ENCODE measurements around the gene PLXNA1. TPM values are rescaled to one million over a fixed set of nuclear protein-coding genes. Genes with fewer than 3 reads are reported as not detected.

PLXNA1 gene
- polyA plus RNA-seq, 4 donors = 1.4 to 17.1 (median 6.3) TPM

- H3K36me3 ChIP-seq (ENCODE audit: control insufficient read depth in 3 of 3, insufficient read depth in 2 of 3, low read depth in 1 of 3, low read length in 3 of 3) = no peaks in the 10 kb centered on the region
- H3K4me3 ChIP-seq (ENCODE audit: low read depth in 1 of 3, low read length in 3 of 3) = no peak overlapping the region
- no peaks in the 10 kb centered on the region for H3K27me3 ChIP-seq (ENCODE audit: control insufficient read depth in 3 of 3, insufficient read depth in 3 of 3, low read length in 3 of 3)
- H3K27ac ChIP-seq (ENCODE audit: low read depth in 1 of 3, low read length in 2 of 3) = no peak overlapping the region
- H3K9me3 ChIP-seq (ENCODE audit: control insufficient read depth in 2 of 2, insufficient read depth in 1 of 2, low read depth in 1 of 2, low read length in 1 of 2) = no peaks in the 10 kb centered on the region
- H3K4me1 ChIP-seq (ENCODE audit: control insufficient read depth in 3 of 3, insufficient read depth in 2 of 3, low read depth in 1 of 3, low read length in 2 of 3) = no peaks in the 10 kb centered on the region
- DNase-seq (no peak), FAIRE-seq (no peak)
- 77 to 89% (median 87%) methylated on average over 11 of the region's 11 CpGs for WGBS, 3 donors
Observed at GRCh38 chr3:126961791-126962461, 21.0 kb upstream of the PLXNA1 start.

GRCh38 chr3:126962756-126963155 is 20.2 kb upstream of the PLXNA1 start:
- no peak for DNase-seq
- H3K4me3 ChIP-seq (ENCODE audit: low read depth in 1 of 3, low read length in 3 of 3) = no peak overlapping the region
- no peaks in the 10 kb centered on the region for H3K36me3 ChIP-seq (ENCODE audit: control insufficient read depth in 3 of 3, insufficient read depth in 2 of 3, low read depth in 1 of 3, low read length in 3 of 3)
- H3K4me1 ChIP-seq (ENCODE audit: control insufficient read depth in 3 of 3, insufficient read depth in 2 of 3, low read depth in 1 of 3, low read length in 2 of 3) = no peaks in the 10 kb centered on the region
- no peak for FAIRE-seq
- H3K27me3 ChIP-seq (ENCODE audit: control insufficient read depth in 3 of 3, insufficient read depth in 3 of 3, low read length in 3 of 3) = no peaks in the 10 kb centered on the region
- no peak overlapping the region for H3K27ac ChIP-seq (ENCODE audit: low read depth in 1 of 3, low read length in 2 of 3)
- 90 to 94% (median 93%) methylated on average over 8 of the region's 8 CpGs for WGBS, 3 donors
- H3K9me3 ChIP-seq (ENCODE audit: control insufficient read depth in 2 of 2, insufficient read depth in 1 of 2, low read depth in 1 of 2, low read length in 1 of 2) = no peaks in the 10 kb centered on the region

- FAIRE-seq = no peak
Observed at GRCh38 chr3:126963261-126964190, 19.4 kb upstream of the PLXNA1 start.

GRCh38 chr3:126964261-126964660 is 18.7 kb upstream of the PLXNA1 start:
- FAIRE-seq = no peak
- H3K27me3 ChIP-seq (ENCODE audit: control insufficient read depth in 3 of 3, insufficient read depth in 3 of 3, low read length in 3 of 3) = no peaks in the 10 kb centered on the region
- H3K4me3 ChIP-seq (ENCODE audit: low read depth in 1 of 3, low read length in 3 of 3) = no peak overlapping the region
- H3K27ac ChIP-seq (ENCODE audit: low read depth in 1 of 3, low read length in 2 of 3) = no peak overlapping the region
- no peaks in the 10 kb centered on the region for H3K4me1 ChIP-seq (ENCODE audit: control insufficient read depth in 3 of 3, insufficient read depth in 2 of 3, low read depth in 1 of 3, low read length in 2 of 3)
- H3K36me3 ChIP-seq (ENCODE audit: control insufficient read depth in 3 of 3, insufficient read depth in 2 of 3, low read depth in 1 of 3, low read length in 3 of 3) = no peaks in the 10 kb centered on the region
- no peak for DNase-seq
- 78 to 88% (median 79%) methylated on average over 7 of the region's 7 CpGs for WGBS, 3 donors
- H3K9me3 ChIP-seq (ENCODE audit: control insufficient read depth in 2 of 2, insufficient read depth in 1 of 2, low read depth in 1 of 2, low read length in 1 of 2) = no peaks in the 10 kb centered on the region

More at GRCh38 chr3:126963261-126964190, 19.4 kb upstream of the PLXNA1 start:
- Histone ChIP-seq H3K27ac (ENCODE audit: low read depth in 1 of 3, low read length in 2 of 3) (no peak overlapping the region), H3K4me1 (ENCODE audit: control insufficient read depth in 3 of 3, insufficient read depth in 2 of 3, low read depth in 1 of 3, low read length in 2 of 3) (no peaks in the 10 kb centered on the region), H3K27me3 (ENCODE audit: control insufficient read depth in 3 of 3, insufficient read depth in 3 of 3, low read length in 3 of 3) (no peaks in the 10 kb centered on the region), H3K36me3 (ENCODE audit: control insufficient read depth in 3 of 3, insufficient read depth in 2 of 3, low read depth in 1 of 3, low read length in 3 of 3) (no peaks in the 10 kb centered on the region), H3K4me3 (ENCODE audit: low read depth in 1 of 3, low read length in 3 of 3) (no peak overlapping the region), H3K9me3 (ENCODE audit: control insufficient read depth in 2 of 2, insufficient read depth in 1 of 2, low read depth in 1 of 2, low read length in 1 of 2) (no peaks in the 10 kb centered on the region)
- DNase-seq = peak; percentile 20 to 37
- 66 to 84% (median 72%) methylated on average over 7 of the region's 7 CpGs for WGBS, 3 donors

GRCh38 chr3:126964950-126965349 is 18.0 kb upstream of the PLXNA1 start:
- Histone ChIP-seq H3K36me3 (ENCODE audit: control insufficient read depth in 3 of 3, insufficient read depth in 2 of 3, low read depth in 1 of 3, low read length in 3 of 3) (no peaks in the 10 kb centered on the region), H3K27ac (ENCODE audit: low read depth in 1 of 3, low read length in 2 of 3) (no peak overlapping the region), H3K4me1 (ENCODE audit: control insufficient read depth in 3 of 3, insufficient read depth in 2 of 3, low read depth in 1 of 3, low read length in 2 of 3) (no peaks in the 10 kb centered on the region), H3K9me3 (ENCODE audit: control insufficient read depth in 2 of 2, insufficient read depth in 1 of 2, low read depth in 1 of 2, low read length in 1 of 2) (no peaks in the 10 kb centered on the region), H3K27me3 (ENCODE audit: control insufficient read depth in 3 of 3, insufficient read depth in 3 of 3, low read length in 3 of 3) (no peaks in the 10 kb centered on the region), H3K4me3 (ENCODE audit: low read depth in 1 of 3, low read length in 3 of 3) (no peak overlapping the region)
- DNase-seq (no peak), FAIRE-seq (no peak)
- WGBS, 3 donors = 87 to 93% (median 89%) methylated on average over 10 of the region's 10 CpGs

- H3K27me3 ChIP-seq (ENCODE audit: control insufficient read depth in 3 of 3, insufficient read depth in 3 of 3, low read length in 3 of 3) = no peaks in the 10 kb centered on the region
- DNase-seq = no peak
- no peak overlapping the region for H3K27ac ChIP-seq (ENCODE audit: low read depth in 1 of 3, low read length in 2 of 3)
- H3K4me3 ChIP-seq (ENCODE audit: low read depth in 1 of 3, low read length in 3 of 3) = no peak overlapping the region
- H3K36me3 ChIP-seq (ENCODE audit: control insufficient read depth in 3 of 3, insufficient read depth in 2 of 3, low read depth in 1 of 3, low read length in 3 of 3) = no peaks in the 10 kb centered on the region
- FAIRE-seq = no peak
- no peaks in the 10 kb centered on the region for H3K9me3 ChIP-seq (ENCODE audit: control insufficient read depth in 2 of 2, insufficient read depth in 1 of 2, low read depth in 1 of 2, low read length in 1 of 2)
- 78 to 89% (median 86%) methylated on average over 9 of the region's 9 CpGs for WGBS, 3 donors
- no peaks in the 10 kb centered on the region for H3K4me1 ChIP-seq (ENCODE audit: control insufficient read depth in 3 of 3, insufficient read depth in 2 of 3, low read depth in 1 of 3, low read length in 2 of 3)
Observed at GRCh38 chr3:126965526-126966080, 17.3 kb upstream of the PLXNA1 start.

- Histone ChIP-seq H3K4me3 (ENCODE audit: low read depth in 1 of 3, low read length in 3 of 3) (no peak overlapping the region), H3K4me1 (ENCODE audit: control insufficient read depth in 3 of 3, insufficient read depth in 2 of 3, low read depth in 1 of 3, low read length in 2 of 3) (no peaks in the 10 kb centered on the region), H3K27me3 (ENCODE audit: control insufficient read depth in 3 of 3, insufficient read depth in 3 of 3, low read length in 3 of 3) (no peaks in the 10 kb centered on the region), H3K9me3 (ENCODE audit: control insufficient read depth in 2 of 2, insufficient read depth in 1 of 2, low read depth in 1 of 2, low read length in 1 of 2) (no peaks in the 10 kb centered on the region), H3K36me3 (ENCODE audit: control insufficient read depth in 3 of 3, insufficient read depth in 2 of 3, low read depth in 1 of 3, low read length in 3 of 3) (no peaks in the 10 kb centered on the region), H3K27ac (ENCODE audit: low read depth in 1 of 3, low read length in 2 of 3) (no peak overlapping the region)
- 80 to 88% (median 87%) methylated on average over 10 of the region's 10 CpGs for WGBS, 3 donors
- DNase-seq (no peak), FAIRE-seq (no peak)
Observed at GRCh38 chr3:126967386-126967785, 15.5 kb upstream of the PLXNA1 start.
